GM18499 (cell line): ENCODE data around the gene MSRB3.
"Not testable (repeated sequence)": the region's sequence is repeated elsewhere in the genome, so short reads cannot be mapped to it uniquely, and the experiment has no call there.

Experiments used
- ATAC-seq: cut with Tn5 transposase; IDR thresholded peaks from one replicate; pipeline ENCODE4 v1.9.1; 2021; ENCODE audit warnings: moderate number of reproducible peaks; ENCODE audit not compliant: insufficient read depth, unreplicated experiment

MSRB3 gene

GRCh38 chr12:65444996-65445395, 166.5 kb downstream of the MSRB3 start:
- no peak for ATAC-seq

GRCh38 chr12:65446901-65447300, 168.4 kb downstream of the MSRB3 start:
- no peak for ATAC-seq

DNA sequence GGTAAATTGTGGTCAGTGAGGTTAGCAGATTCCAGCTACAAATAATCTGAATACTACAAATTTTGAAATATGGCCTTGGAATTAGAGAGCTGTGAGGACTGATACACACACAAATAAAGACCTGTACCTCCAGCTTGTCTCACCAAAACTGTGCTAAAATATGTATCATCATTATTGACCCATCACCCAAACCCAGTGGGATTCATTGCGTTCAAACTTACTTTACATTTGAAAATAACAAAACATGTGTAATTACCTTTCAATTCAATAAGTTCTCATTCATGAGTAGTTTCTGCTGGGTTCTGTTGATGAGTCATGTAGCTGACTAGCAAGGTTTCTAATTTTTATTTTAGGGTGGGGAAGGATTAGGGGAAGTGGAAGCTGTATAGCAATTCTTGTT, 170.9 kb downstream of the MSRB3 start:
- no peak for ATAC-seq

DNA sequence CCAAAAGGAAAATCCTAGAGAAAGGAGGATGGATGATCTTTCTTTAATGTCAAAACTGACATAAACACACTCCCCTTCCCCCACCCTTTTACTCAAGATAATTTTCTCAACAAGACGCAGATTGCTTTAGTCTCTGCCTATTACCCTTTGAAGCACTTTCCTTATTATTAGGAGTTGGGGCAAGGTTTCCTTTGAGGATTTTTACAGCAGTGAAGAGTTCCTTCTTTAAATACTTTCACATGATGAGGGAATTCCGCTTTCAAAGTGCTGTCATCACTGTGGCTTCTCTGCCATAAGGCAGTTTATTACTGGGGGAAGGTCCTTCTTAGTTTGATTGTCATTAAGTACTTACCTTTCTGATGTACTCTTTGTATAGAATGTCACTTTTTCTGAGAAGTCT, 172.1 kb downstream of the MSRB3 start:
- no peak for ATAC-seq

- no peak for ATAC-seq
Measured at GRCh38 chr12:65454115-65454787, 175.8 kb downstream of the MSRB3 start.

DNA sequence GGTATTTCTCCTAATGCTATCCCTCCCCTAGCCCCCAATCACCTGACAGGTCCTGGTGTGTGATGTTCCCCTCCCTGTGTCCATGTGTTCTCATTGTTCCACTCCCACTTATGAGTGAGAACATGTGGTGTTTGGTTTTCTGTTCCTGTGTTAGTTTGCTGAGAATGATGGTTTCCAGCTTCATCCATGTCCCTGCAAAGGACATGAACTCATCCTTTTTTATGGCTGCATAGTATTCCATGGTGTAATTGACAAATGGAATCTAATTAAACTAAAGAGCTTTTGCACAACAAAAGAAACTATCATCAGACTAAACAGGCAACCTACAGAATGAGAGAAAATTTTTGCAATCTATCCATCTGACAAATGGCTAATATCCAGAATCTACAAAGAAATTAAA, 178.9 kb downstream of the MSRB3 start:
- not testable (repeated sequence) for ATAC-seq

GRCh38 chr12:65458718-65459117, 180.2 kb downstream of the MSRB3 start:
- no peak for ATAC-seq

- no peak for ATAC-seq
Measured at GRCh38 chr12:65459545-65459944, 181.1 kb downstream of the MSRB3 start.

DNA sequence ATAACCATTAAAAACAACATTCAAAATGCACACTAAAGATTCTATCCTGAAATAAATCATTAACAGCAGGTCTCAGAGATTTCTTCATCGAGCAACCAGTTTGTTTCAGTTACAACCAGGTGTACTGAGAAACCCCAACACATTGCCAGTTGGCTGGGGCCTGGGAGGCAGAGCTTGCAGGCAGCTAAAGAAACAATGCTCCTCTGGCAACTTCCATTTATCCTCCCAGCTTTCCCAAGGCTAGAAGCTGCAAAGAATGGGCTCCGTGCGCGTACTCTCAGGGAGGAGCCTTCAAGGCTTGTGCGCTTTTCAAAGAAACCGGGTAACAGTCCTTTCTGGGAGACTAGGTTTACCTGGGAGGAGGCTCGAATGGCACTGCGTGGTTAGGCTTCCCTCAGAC, 181.6 kb downstream of the MSRB3 start:
- ATAC-seq = no peak

DNA sequence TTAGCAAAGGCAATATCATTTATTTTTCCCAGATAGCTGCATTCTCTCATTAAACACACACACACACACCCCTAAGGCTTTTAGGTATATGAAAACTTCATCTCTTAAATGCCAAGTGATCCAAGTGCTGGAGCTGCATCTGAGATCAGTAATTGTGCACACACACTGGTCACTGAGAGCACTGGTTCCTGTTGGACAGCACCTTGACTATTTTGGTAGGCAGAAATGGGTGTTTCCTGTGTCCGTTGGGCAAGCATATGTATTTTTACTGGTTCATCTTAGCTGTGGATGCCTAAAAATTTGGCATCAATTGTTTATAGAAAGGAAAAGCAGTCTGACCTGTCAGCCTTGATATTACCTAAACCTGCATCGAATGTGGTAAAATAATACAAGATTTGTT, 182.5 kb downstream of the MSRB3 start:
- ATAC-seq = no peak

- ATAC-seq = no peak
Measured at GRCh38 chr12:65462484-65462883, 184.0 kb downstream of the MSRB3 start.

- ATAC-seq = no peak
Measured at GRCh38 chr12:65463082-65463481, 184.6 kb downstream of the MSRB3 start.

DNA sequence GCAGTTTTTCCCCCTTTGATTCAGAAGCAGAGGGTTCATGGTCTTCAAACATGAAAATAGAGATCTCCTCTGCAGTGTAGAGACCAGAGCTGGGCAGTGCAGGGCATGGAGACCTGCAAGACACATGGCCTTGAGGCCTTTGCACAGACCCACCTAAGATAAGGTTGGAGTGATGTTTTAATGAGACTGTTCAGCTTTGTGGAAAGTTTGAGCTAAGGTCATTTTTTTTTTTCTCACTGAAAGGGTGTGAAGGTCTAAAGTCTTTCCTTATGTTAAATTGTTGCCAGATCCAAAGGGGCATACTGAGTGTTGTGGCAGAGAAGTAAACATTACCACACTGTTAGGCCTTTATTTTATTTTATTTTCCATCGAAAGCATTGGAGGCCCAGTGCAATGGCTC, 185.1 kb downstream of the MSRB3 start:
- ATAC-seq = no peak

DNA sequence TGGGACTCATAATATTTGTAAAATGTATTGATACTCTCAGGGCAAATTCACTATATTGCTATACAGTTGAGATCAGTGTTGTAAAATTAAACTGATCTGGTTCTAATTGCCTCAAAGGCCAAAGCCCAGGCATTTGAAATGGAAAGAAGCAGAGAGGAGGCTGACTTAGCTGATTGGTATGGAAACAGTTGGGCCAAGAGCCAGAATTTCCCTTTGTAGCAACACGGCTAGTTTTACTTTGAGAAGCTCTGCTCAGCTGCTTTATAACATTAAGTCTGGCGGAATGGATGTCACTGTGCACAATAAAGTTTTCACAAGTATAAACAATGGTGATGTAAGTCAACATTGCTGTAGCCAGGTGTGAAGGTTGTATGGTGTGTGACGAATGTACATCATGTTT, 186.4 kb downstream of the MSRB3 start:
- no peak for ATAC-seq

DNA sequence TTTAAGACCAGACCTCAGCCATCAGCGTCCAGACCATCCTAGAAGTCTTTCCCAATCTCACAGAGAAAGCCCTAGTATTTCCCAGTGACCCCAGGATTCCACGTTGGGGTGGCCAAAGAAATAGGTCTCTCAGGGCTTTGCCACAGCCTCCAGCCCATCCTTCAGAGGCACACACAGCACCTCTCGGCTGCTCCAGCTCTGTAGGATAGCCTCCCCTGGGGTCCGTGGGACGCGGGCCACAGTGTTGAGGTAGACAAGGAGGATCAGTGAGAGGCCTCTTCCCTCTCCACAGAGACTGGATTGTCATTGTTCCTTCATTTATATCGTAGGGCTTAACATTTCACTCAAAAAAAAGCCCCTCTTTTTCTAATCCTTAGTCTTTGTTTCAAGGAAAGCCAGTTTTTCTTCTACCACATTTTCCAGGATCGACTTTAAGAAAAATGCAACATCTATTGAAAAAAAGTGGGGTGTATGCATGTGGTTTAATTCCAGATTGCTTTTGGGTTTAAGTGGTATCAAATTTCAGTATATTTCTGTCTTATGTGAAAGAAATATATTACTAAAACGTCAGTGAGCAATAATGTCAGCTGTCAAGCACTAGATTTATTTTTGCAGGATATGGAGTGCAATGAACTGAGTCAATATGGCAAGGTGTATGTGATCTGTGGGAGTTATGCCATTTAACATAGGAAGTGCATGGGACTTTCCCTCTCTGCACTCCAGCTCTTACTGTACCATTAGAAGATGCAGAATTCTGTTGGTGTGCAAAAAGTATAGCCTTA, 187.5 kb downstream of the MSRB3 start:
- no peak for ATAC-seq

GRCh38 chr12:65466911-65467310, 188.4 kb downstream of the MSRB3 start:
- ATAC-seq = no peak

- no peak for ATAC-seq
Measured at GRCh38 chr12:65470256-65470655, 191.8 kb downstream of the MSRB3 start.

DNA sequence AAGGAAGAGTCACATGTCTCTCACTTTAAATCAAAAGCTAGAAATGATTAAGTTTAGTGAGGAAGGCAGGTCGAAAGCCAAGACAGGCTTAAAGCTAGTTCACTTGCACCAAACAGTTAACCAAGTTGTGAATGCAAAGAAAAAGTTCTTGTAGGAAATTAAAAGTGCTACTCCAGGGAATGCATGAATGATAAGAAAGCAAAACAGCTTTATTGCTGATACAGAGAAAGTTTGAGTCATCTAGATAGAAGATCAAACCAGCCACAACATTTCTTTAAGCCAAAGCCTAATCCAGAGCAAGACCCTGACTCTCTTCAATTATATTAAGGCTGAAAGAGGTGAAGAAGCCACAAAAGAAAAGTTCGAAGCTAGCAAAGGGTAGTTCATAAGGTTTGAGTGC, 193.6 kb downstream of the MSRB3 start:
- ATAC-seq = no peak

- ATAC-seq = no peak
Measured at GRCh38 chr12:65474831-65475230, 196.3 kb downstream of the MSRB3 start.

DNA sequence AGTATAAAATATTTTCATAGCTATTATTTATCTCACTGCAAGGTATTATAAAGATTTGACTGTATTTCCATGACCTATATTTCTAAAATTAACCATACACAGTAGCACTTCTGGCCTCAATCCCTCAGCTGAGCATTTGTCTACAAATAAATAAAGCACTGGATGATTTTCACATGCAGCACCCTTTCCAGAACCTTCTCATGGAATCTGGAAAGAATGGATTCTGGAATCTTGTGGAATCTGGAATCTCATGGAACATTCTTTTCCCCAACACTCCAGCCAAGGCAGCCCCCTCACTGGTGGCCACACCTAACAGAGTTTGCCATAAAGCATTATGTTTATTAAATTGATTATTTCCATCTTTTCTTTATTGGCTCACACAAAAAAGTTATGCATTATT, 199.2 kb downstream of the MSRB3 start:
- no peak for ATAC-seq

DNA sequence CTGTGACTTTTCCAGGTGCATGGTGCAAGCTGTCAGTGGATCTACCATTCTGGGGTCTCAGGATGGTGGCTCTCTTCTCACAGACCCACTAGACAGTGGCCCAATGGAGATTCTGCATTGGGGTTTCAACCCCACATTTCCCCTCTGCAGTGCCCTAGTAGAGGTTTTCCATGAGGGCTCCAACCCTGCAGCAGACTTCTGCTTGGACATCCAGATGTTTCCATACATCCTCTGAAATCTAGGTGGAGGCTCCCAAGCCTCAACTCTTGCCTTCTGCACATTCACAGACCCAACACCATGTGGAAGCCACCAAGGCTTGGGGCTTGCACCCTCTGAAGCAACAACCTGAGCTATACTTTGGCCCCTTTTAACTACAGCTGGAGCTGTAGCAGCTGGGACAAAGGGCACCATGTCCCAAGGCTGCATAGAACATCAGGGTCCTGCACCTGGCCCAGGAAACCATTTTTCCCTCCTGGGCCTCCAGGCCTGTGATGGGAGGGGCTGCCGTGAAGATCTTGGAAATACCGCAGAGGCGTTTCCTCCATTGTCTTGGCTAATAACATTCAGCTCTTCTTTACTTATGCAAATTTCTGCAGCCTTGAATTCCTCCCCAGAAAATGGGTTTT, 205.5 kb downstream of the MSRB3 start:
- ATAC-seq = not testable (repeated sequence)

GRCh38 chr12:65488197-65488596, 209.7 kb downstream of the MSRB3 start:
- ATAC-seq = no peak
